HG03342 (cell line): Measurements from ENCODE around the gene RIPOR1.

Experiments used
- ATAC-seq: cut with Tn5 transposase; IDR thresholded peaks from one replicate; pipeline ENCODE4 v1.9.1; 2021; ENCODE audit warnings: mild to moderate bottlenecking, moderate library complexity; ENCODE audit not compliant: unreplicated experiment

RIPOR1 gene

DNA sequence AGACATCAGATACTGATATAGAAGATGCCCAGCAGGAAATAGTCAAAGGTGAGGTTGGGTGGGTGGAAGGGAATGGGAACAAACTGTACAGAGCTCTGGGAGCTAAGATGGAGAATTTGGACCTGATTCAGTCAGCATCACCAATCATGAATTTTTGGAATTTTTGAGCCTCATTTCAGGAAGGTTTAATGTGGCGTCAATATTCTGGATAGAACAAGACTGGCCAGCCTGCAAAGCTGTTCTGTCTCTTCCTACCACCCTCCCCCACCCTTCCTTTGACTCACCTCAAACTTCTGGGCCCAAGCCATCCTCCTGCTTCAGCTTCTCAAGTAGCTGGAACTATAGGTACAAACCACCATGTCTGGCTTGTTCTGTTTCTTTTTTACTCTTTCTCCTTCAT, 66.3 kb downstream of the RIPOR1 start:
- no peak for ATAC-seq
